K562 (cell line): Measurements from ENCODE around the gene ACSS2. TPM values are rescaled to one million over a fixed set of nuclear protein-coding genes. Genes with fewer than 3 reads are reported as not detected.

Experiments used
- ARID1B ChIP-seq: fragments of 450-650 bp; IDR thresholded peaks from 2 replicates; pipeline ENCODE4 v1.6.1; 2016; ENCODE audit warnings: antibody characterized with exemption, mild to moderate bottlenecking, inconsistent platforms
- ASH1L ChIP-seq: fragments of 450-650 bp; IDR thresholded peaks from 2 replicates; pipeline ENCODE4 v1.6.1; 2018; ENCODE audit warnings: borderline replicate concordance, mild to moderate bottlenecking, low read depth; ENCODE audit not compliant: partially characterized antibody
- C11orf30 ChIP-seq: fragments of 450-650 bp; IDR thresholded peaks from 2 replicates; pipeline ENCODE4 v1.6.1; 2016; ENCODE audit warnings: low read depth, mild to moderate bottlenecking
- CC2D1A ChIP-seq: fragments of 450-650 bp; IDR thresholded peaks from 2 replicates; pipeline ENCODE4 v1.6.1; 2017; ENCODE audit warnings: mild to moderate bottlenecking
- CCAR2 ChIP-seq: fragments of 200-400 bp; formaldehyde crosslinking; IDR thresholded peaks from 2 replicates; pipeline ENCODE4 v1.6.1; 2017; ENCODE audit warnings: mild to moderate bottlenecking, low read depth, low read length
- CREB1 ChIP-seq, 2 experiments: sonication (generic) in 1 of 2; formaldehyde crosslinking in 1 of 2; IDR thresholded peaks; 2 replicates each; pipeline versions ENCODE4 v1.6.1 to v1.8.0; 2012 to 2022; ENCODE audit warnings: inconsistent platforms in 1 of 2, mild to moderate bottlenecking in 1 of 2, missing genetic modification reagents in 1 of 2, moderate library complexity in 1 of 2
- DPF2 ChIP-seq: fragments of 450-650 bp; IDR thresholded peaks from 2 replicates; pipeline ENCODE4 v1.6.1; 2016
- EHMT2 ChIP-seq: fragments of 450-650 bp; IDR thresholded peaks from 2 replicates; pipeline ENCODE4 v1.6.1; 2018; ENCODE audit warnings: antibody characterized with exemption
- GTF2F1 ChIP-seq: IDR thresholded peaks from 2 replicates; pipeline ENCODE4 v1.6.1; 2011; ENCODE audit warnings: low read depth, low read length, improper control_type of control experiment
- MAFF ChIP-seq: IDR thresholded peaks from 2 replicates; pipeline ENCODE4 v1.6.1; 2012; ENCODE audit warnings: low read length, improper control_type of control experiment
- MED1 ChIP-seq: sonication (generic); formaldehyde crosslinking; IDR thresholded peaks from 2 replicates; pipeline ENCODE4 v1.8.1; 2023; ENCODE audit warnings: missing genetic modification reagents, borderline replicate concordance
- NCOA2 ChIP-seq, 2 experiments: fragments of 450-650 bp; IDR thresholded peaks; 2 replicates each; pipeline ENCODE4 v1.6.1; 2018; ENCODE audit warnings: mild to moderate bottlenecking in 2 of 2, moderate library complexity in 1 of 2; ENCODE audit not compliant: partially characterized antibody in 2 of 2
- PHB2 ChIP-seq: fragments of 450-650 bp; IDR thresholded peaks from 2 replicates; pipeline ENCODE4 v1.6.1; 2017; ENCODE audit warnings: low read depth
- POLR2G ChIP-seq: fragments of 200-400 bp; formaldehyde crosslinking; IDR thresholded peaks from 2 replicates; pipeline ENCODE4 v1.6.1; 2017; ENCODE audit warnings: low read depth, mild to moderate bottlenecking, antibody characterized with exemption, low read length, moderate library complexity
- RHOXF2B ChIP-seq: fragments of 250-450 bp; sonication (Bioruptor Pico); conservative IDR thresholded peaks from 2 replicates; pipeline ENCODE4 v1.5.1; 2021
- SIN3B ChIP-seq: fragments of 450-650 bp; IDR thresholded peaks from 2 replicates; pipeline ENCODE4 v1.6.1; 2017; ENCODE audit warnings: low read depth, mild to moderate bottlenecking, moderate library complexity
- SIRT6 ChIP-seq: IDR thresholded peaks from one replicate; pipeline ENCODE4 v1.6.1; 2012; ENCODE audit warnings: low read depth, mild to moderate bottlenecking, control low read depth, inconsistent platforms, low read length, moderate library complexity
- SMAD3 ChIP-seq: fragments of 450-650 bp; formaldehyde crosslinking; conservative IDR thresholded peaks from 2 replicates; pipeline ENCODE4 v1.4.0; 2020; ENCODE audit warnings: mild to moderate bottlenecking
- SMARCE1 ChIP-seq: fragments of 450-650 bp; IDR thresholded peaks from 2 replicates; pipeline ENCODE4 v1.7.1; 2016; ENCODE audit warnings: mild to moderate bottlenecking
- SRSF3 ChIP-seq: fragments of 200-400 bp; formaldehyde crosslinking; IDR thresholded peaks from 2 replicates; pipeline ENCODE4 v1.6.1; 2016; ENCODE audit warnings: mild to moderate bottlenecking, low read length, moderate library complexity; ENCODE audit not compliant: insufficient read depth
- STAG1 ChIP-seq: sonication (generic); formaldehyde crosslinking; IDR thresholded peaks from 2 replicates; pipeline ENCODE4 v1.5.0; 2020; ENCODE audit warnings: missing genetic modification reagents, borderline replicate concordance
- TBL1XR1 ChIP-seq, 2 experiments: IDR thresholded peaks; 2 replicates each; pipeline ENCODE4 v1.6.1; 2012; ENCODE audit warnings: improper control_type of control experiment in 2 of 2, low read length in 2 of 2, mild to moderate bottlenecking in 1 of 2
- TFAM ChIP-seq: fragments of 250-450 bp; sonication (Bioruptor Pico); conservative IDR thresholded peaks from 2 replicates; pipeline ENCODE4 v1.5.0; 2021; ENCODE audit warnings: mild to moderate bottlenecking, moderate library complexity
- ZKSCAN1 ChIP-seq: fragments of 150-350 bp; IDR thresholded peaks from 2 replicates; pipeline ENCODE4 v1.6.1; 2016; ENCODE audit warnings: low read depth, low read length
- ZNF384 ChIP-seq: IDR thresholded peaks from 2 replicates; pipeline ENCODE4 v1.6.1; 2012; ENCODE audit warnings: low read depth, low read length, improper control_type of control experiment
- ZNF444 ChIP-seq: fragments of 250-450 bp; sonication (Bioruptor Pico); IDR thresholded peaks from 2 replicates; pipeline ENCODE4 v1.4.0; 2020; ENCODE audit warnings: mild to moderate bottlenecking, moderate library complexity
- polyA plus RNA-seq, 8 experiments: library from polyadenylated mRNA; depleted of rRNA in 4 of 8; stranded (reverse) in 5 of 8; unstranded in 3 of 8; fragments of >200 nt; fragmentation: Nextera tagmentation in 2 of 8; fragmentation: Illumina TruSeq in 1 of 8; extraction: Ambion mirVana in 2 of 8; extraction: Trizol in 1 of 8; gene quantifications; 2 replicates each; pipeline versions ENCODE4 v1.2.1 to v1.2.3, GENCODE V29; 2011 to 2014; ENCODE audit warnings: inconsistent platforms in 1 of 8, missing spikeins in 1 of 8
- total RNA-seq, 7 experiments: library from RNA; depleted of rRNA in 6 of 7; stranded (reverse); fragments of >200 nt in 6 of 7; fragmentation: Illumina TruSeq in 2 of 7; extraction: Trizol in 2 of 7; gene quantifications; 2 replicates each; pipeline versions ENCODE4 v1.2.1 to v1.2.3, GENCODE V29; 2011 to 2021; ENCODE audit warnings: low replicate concordance in 1 of 7
- TF ChIP-seq, protein P1 (sequence below): fragments of 450-650 bp; formaldehyde crosslinking; IDR thresholded peaks from 2 replicates; pipeline ENCODE4 v1.4.0; 2020; ENCODE audit warnings: mild to moderate bottlenecking, moderate library complexity
- TF ChIP-seq, protein P2 (sequence below), 2 experiments: IDR thresholded peaks; 2 replicates each; pipeline ENCODE4 v1.6.1; 2011; ENCODE audit warnings: borderline replicate concordance in 1 of 2, control low read depth in 1 of 2, low read depth in 1 of 2, low read length in 1 of 2, mild to moderate bottlenecking in 1 of 2, mixed read lengths in 1 of 2, moderate library complexity in 1 of 2; ENCODE audit not compliant: insufficient read depth in 1 of 2, insufficient read length in 1 of 2, poor library complexity in 1 of 2, severe bottlenecking in 1 of 2; ENCODE audit errors: extremely low read depth in 1 of 2
- TF ChIP-seq, protein P3 (sequence below): sonication (generic); formaldehyde crosslinking; IDR thresholded peaks from 2 replicates; pipeline ENCODE4 v1.5.0; 2020; ENCODE audit warnings: missing genetic modification reagents

Gene ACSS2
- total and polyA plus RNA-seq, 9 of the 15 experiments (the other 6 are each of a cell fraction or from before 2014, with no cell fraction given) = 21.9 to 246 (median 66.2) TPM

- TF ChIP-seq PHB2 (no peak), CREB1 (IDR thresholded peaks at IDR 0.05) (no peak), CREB1 (CRISPR knock-in tag; IDR thresholded peaks at IDR 0.05) (no peak; the same call in 1 of the 2 replicates), SMARCE1 (peak; percentile 28; the same call in 1 of the 2 replicates), CC2D1A (no peak), RHOXF2B (no peak), MED1 (CRISPR knock-in tag) (no peak), GTF2F1 (no peak), CCAR2 (no peak), MAFF (no peak), TFAM (CRISPR knock-in tag) (no peak), POLR2G (peak; percentile 81), TBL1XR1 (IDR thresholded peaks at IDR 0.05; ENCODE audit: low read length in 2 of 2) (no peak), NCOA2 (IDR thresholded peaks at IDR 0.05; ENCODE audit: partially characterized antibody in 2 of 2) (no peak), SRSF3 (no peak), DPF2 (peak; percentile 47), SIN3B (no peak), ZKSCAN1 (no peak), ASH1L (no peak), EHMT2 (no peak), STAG1 (CRISPR knock-in tag) (no peak; the same call in 1 of the 2 replicates), SIRT6 (no peak), SMAD3 (CRISPR knock-in tag) (no peak), ARID1B (peak; percentile 76), ZNF444 (CRISPR knock-in tag) (0 out of 2 replicates have a peak, but pooled peaks have one; percentile 58), ZNF384 (no peak), C11orf30 (no peak)
- TF ChIP-seq, protein P1, sequence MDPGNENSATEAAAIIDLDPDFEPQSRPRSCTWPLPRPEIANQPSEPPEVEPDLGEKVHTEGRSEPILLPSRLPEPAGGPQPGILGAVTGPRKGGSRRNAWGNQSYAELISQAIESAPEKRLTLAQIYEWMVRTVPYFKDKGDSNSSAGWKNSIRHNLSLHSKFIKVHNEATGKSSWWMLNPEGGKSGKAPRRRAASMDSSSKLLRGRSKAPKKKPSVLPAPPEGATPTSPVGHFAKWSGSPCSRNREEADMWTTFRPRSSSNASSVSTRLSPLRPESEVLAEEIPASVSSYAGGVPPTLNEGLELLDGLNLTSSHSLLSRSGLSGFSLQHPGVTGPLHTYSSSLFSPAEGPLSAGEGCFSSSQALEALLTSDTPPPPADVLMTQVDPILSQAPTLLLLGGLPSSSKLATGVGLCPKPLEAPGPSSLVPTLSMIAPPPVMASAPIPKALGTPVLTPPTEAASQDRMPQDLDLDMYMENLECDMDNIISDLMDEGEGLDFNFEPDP = no peak
- TF ChIP-seq, protein P2, sequence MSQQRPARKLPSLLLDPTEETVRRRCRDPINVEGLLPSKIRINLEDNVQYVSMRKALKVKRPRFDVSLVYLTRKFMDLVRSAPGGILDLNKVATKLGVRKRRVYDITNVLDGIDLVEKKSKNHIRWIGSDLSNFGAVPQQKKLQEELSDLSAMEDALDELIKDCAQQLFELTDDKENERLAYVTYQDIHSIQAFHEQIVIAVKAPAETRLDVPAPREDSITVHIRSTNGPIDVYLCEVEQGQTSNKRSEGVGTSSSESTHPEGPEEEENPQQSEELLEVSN (IDR thresholded peaks at IDR 0.05; ENCODE audit: borderline replicate concordance in 1 of 2, extremely low read depth in 1 of 2, insufficient read depth in 1 of 2, insufficient read length in 1 of 2, low read depth in 1 of 2, low read length in 1 of 2, poor library complexity in 1 of 2, severe bottlenecking in 1 of 2) = peak; percentile 59 to 91
- TF ChIP-seq, protein P3, sequence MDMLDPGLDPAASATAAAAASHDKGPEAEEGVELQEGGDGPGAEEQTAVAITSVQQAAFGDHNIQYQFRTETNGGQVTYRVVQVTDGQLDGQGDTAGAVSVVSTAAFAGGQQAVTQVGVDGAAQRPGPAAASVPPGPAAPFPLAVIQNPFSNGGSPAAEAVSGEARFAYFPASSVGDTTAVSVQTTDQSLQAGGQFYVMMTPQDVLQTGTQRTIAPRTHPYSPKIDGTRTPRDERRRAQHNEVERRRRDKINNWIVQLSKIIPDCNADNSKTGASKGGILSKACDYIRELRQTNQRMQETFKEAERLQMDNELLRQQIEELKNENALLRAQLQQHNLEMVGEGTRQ (CRISPR knock-in tag) = no peak
Observed at GRCh38 chr20:34872622-34873224, 3.7 kb upstream of the ACSS2 start, which contains the start of gene GGT7 (continued).
